ENCODE measurements around the gene AKR1C1.
"Not testable (repeated sequence)": the region's sequence is repeated elsewhere in the genome, so short reads cannot be mapped to it uniquely, and the experiment has no call there.

DNA sequence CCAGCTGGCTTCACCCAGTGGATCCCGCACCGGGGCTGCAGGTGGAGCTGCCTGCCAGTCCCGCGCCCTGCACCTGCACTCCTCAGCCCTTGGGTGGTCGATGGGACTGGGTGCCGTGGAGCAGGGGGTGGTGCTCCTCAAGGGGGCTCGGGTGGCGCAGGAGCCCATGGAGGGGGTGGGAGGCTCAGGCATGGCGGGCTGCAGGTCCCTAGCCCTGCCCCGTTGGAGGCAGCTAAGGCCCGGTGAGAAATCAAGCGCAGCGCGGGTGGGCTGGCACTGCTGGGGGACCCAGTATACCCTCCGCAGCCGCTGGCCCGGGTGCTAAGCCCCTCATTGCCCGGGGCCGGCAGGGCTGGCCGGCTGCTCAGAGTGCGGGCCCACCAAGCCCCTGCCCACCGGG lies 69.2 kb downstream of the AKR1C1 start:
- TF ChIP-seq, protein P1, sequence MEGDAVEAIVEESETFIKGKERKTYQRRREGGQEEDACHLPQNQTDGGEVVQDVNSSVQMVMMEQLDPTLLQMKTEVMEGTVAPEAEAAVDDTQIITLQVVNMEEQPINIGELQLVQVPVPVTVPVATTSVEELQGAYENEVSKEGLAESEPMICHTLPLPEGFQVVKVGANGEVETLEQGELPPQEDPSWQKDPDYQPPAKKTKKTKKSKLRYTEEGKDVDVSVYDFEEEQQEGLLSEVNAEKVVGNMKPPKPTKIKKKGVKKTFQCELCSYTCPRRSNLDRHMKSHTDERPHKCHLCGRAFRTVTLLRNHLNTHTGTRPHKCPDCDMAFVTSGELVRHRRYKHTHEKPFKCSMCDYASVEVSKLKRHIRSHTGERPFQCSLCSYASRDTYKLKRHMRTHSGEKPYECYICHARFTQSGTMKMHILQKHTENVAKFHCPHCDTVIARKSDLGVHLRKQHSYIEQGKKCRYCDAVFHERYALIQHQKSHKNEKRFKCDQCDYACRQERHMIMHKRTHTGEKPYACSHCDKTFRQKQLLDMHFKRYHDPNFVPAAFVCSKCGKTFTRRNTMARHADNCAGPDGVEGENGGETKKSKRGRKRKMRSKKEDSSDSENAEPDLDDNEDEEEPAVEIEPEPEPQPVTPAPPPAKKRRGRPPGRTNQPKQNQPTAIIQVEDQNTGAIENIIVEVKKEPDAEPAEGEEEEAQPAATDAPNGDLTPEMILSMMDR (conservative IDR thresholded peaks at IDR 0.05): not testable (repeated sequence)
- TF ChIP-seq ZFX (IDR thresholded peaks at IDR 0.05): not testable (repeated sequence)
